ENCODE results near the gene CACNA1C. TPM values are rescaled to one million over a fixed set of nuclear protein-coding genes. Genes with fewer than 3 reads are reported as not detected.

Gene CACNA1C
- polyA plus RNA-seq, 2 donors = 2.1 to 2.5 TPM

DNA sequence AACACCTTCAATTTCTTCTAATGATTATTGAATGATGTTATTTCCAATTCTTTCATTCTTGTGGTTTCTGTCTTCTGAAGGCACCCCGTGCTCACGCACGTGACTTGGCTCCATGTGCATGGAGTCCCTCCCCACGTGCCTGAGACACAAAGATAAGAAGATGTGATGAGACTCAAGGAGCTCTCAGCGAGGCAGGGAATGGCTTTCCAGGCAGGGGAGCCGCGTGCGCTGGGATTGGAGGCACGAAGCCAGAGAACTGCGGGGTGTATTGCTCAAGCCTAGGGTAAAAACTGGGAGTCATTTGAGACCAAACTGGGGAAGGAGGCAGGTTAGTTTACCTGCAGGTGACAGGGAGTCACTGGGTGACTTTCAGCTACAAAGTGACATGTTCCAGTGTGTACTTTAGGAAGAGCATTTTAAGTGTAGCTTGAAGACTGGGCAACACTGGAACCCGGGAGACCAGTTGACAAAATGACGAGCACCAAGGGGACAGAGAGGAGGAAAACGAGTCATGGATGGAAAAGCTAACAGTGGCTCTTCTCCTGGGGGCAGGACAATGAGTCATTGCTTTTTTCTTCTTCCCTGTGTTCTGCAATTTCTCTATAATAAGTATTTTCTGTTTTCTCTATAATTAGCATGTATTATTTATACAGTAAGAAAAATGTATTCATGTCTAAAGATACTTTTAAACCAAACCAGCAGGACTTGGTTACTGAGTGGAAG lies 430.3 kb downstream of the CACNA1C start:
- 69 to 73% methylated on average over 13 of the region's 13 CpGs for WGBS, 2 donors
- Histone ChIP-seq H3K4me3 (ENCODE audit: low read depth in 1 of 2, low read length in 2 of 2) (no peak overlapping the region), H3K27ac (ENCODE audit: low read depth in 2 of 2, low read length in 1 of 2) (no peak overlapping the region), H3K27me3 (ENCODE audit: control insufficient read depth in 1 of 2, insufficient read depth in 2 of 2, low read length in 2 of 2) (no peaks in the 10 kb centered on the region), H3K36me3 (ENCODE audit: control insufficient read depth in 2 of 2, insufficient read depth in 2 of 2, low read length in 1 of 2) (no peaks in the 10 kb centered on the region), H3K9me3 (ENCODE audit: control insufficient read depth in 2 of 2, insufficient read depth in 1 of 2, low read depth in 1 of 2, low read length in 1 of 2) (no peaks in the 10 kb centered on the region), H3K4me1 (ENCODE audit: control insufficient read depth in 2 of 2, insufficient read depth in 2 of 2, low read length in 1 of 2) (peaks cover 0 to 4% of the 10 kb centered on the region in 2 donors)

DNA sequence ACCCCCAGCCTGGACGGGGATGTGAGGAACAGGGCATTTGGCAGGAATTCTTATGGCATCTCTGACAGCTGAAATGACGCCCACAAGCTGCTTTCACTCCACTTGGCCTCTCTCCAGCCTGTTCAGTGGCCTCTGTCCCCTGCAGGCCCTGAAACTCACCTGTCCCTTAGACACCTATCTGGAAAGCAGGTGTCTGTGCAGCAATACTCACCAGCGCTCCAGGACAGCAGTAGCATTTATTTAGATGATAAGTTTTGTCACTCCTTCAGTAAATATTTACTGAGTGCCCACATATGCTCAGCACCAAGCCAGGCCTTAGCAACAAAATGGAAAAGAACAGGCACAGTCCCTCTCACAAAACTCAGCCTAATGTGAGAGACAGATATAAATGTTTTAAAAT lies 430.9 kb downstream of the CACNA1C start:
- Histone ChIP-seq H3K27ac (ENCODE audit: low read depth in 2 of 2, low read length in 1 of 2) (no peak overlapping the region), H3K4me3 (ENCODE audit: low read depth in 1 of 2, low read length in 2 of 2) (no peak overlapping the region), H3K27me3 (ENCODE audit: control insufficient read depth in 1 of 2, insufficient read depth in 2 of 2, low read length in 2 of 2) (no peaks in the 10 kb centered on the region), H3K36me3 (ENCODE audit: control insufficient read depth in 2 of 2, insufficient read depth in 2 of 2, low read length in 1 of 2) (no peaks in the 10 kb centered on the region), H3K9me3 (ENCODE audit: control insufficient read depth in 2 of 2, insufficient read depth in 1 of 2, low read depth in 1 of 2, low read length in 1 of 2) (no peaks in the 10 kb centered on the region), H3K4me1 (ENCODE audit: control insufficient read depth in 2 of 2, insufficient read depth in 2 of 2, low read length in 1 of 2) (peaks cover 0 to 4% of the 10 kb centered on the region in 2 donors)
- WGBS, 2 donors = 59% methylated on average over 3 of the region's 3 CpGs

DNA sequence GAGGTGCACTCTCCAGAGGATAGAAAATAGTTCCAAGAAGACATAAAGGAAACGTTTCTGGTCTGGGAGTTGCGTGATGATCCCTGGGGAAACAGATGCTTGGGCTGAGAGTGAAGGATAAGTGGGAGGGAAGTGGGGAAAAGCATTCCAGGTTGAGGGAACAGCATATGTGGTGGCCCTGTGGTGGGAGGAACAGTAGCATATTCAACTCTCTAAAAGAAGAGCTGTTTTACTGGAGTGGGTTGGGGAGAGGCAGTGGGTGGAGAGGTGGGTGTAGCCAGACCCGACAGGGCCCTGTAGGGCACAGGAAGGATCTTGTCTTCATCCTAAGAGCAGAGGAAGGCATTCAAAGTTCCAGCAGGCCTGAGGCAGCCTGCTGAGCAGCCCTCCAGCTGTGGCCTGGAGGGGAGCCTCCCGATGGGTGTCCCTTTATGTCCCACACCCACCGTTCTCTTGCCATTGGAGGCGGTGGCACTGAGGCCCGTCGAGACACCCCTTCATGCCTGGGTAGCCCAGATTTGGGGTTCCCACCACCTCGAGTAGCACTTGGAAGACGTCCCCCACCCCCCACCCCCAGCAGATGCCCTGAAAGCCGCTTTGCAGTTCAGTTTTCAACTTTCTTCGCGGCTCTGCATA lies 431.5 kb downstream of the CACNA1C start:
- Histone ChIP-seq H3K27me3 (ENCODE audit: control insufficient read depth in 1 of 2, insufficient read depth in 2 of 2, low read length in 2 of 2) (no peaks in the 10 kb centered on the region), H3K4me1 (ENCODE audit: control insufficient read depth in 2 of 2, insufficient read depth in 2 of 2, low read length in 1 of 2) (peaks cover 0 to 4% of the 10 kb centered on the region in 2 donors), H3K9me3 (ENCODE audit: control insufficient read depth in 2 of 2, insufficient read depth in 1 of 2, low read depth in 1 of 2, low read length in 1 of 2) (no peaks in the 10 kb centered on the region), H3K27ac (ENCODE audit: low read depth in 2 of 2, low read length in 1 of 2) (no peak overlapping the region), H3K4me3 (ENCODE audit: low read depth in 1 of 2, low read length in 2 of 2) (no peak overlapping the region), H3K36me3 (ENCODE audit: control insufficient read depth in 2 of 2, insufficient read depth in 2 of 2, low read length in 1 of 2) (no peaks in the 10 kb centered on the region)
- 77 to 83% methylated on average over 13 of the region's 13 CpGs for WGBS, 2 donors

DNA sequence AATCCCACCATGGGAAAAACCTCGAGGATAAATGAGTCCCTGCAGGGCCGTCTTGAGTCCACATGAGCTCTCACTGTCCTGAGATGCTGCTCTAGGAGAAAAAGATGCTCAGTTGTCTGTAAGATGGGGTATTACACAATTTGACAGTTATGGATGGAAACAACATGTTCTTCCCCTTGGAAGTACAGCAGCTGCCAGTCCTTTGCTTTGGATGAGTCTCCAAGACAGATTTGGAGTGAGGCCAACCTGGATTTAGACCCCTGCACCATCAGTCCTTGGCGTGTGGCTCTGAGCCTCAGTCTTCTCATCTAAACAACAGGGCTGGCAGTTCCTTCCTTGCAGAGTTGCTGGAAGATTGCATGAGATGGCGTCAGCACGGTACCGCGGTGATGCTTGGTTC lies 432.9 kb downstream of the CACNA1C start:
- no peaks in the 10 kb centered on the region for H3K9me3 ChIP-seq (ENCODE audit: control insufficient read depth in 2 of 2, insufficient read depth in 1 of 2, low read depth in 1 of 2, low read length in 1 of 2)
- 67 to 76% methylated on average over 7 of the region's 7 CpGs for WGBS, 2 donors
- no peak overlapping the region for H3K4me3 ChIP-seq (ENCODE audit: low read depth in 1 of 2, low read length in 2 of 2)
- no peaks in the 10 kb centered on the region for H3K27me3 ChIP-seq (ENCODE audit: control insufficient read depth in 1 of 2, insufficient read depth in 2 of 2, low read length in 2 of 2)
- H3K27ac ChIP-seq (ENCODE audit: low read depth in 2 of 2, low read length in 1 of 2) = no peak overlapping the region
- H3K4me1 ChIP-seq (ENCODE audit: control insufficient read depth in 2 of 2, insufficient read depth in 2 of 2, low read length in 1 of 2) = peaks cover 0 to 4% of the 10 kb centered on the region in 2 donors
- no peaks in the 10 kb centered on the region for H3K36me3 ChIP-seq (ENCODE audit: control insufficient read depth in 2 of 2, insufficient read depth in 2 of 2, low read length in 1 of 2)

DNA sequence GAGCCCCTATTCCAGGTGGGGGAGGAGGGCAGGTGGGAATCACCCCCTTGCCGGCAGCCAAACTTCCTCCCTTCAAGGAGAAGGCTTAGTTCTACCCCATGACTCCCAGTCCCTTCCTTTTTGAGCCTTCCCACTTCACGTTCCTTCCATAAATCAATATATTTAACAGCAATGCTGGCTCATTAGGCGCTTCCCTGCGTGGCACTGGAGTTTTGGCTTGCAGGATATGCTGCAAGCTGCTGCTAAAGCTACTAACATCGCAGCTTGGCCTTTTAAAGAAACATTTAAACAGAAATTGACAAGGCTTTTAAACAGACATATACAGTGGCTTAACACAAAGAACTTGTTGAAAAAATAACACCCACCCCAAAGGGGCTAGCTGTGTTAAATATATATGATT lies 434.0 kb downstream of the CACNA1C start:
- H3K27me3 ChIP-seq (ENCODE audit: control insufficient read depth in 1 of 2, insufficient read depth in 2 of 2, low read length in 2 of 2) = no peaks in the 10 kb centered on the region
- H3K4me3 ChIP-seq (ENCODE audit: low read depth in 1 of 2, low read length in 2 of 2) = no peak overlapping the region
- no peaks in the 10 kb centered on the region for H3K36me3 ChIP-seq (ENCODE audit: control insufficient read depth in 2 of 2, insufficient read depth in 2 of 2, low read length in 1 of 2)
- no peaks in the 10 kb centered on the region for H3K9me3 ChIP-seq (ENCODE audit: control insufficient read depth in 2 of 2, insufficient read depth in 1 of 2, low read depth in 1 of 2, low read length in 1 of 2)
- no peak overlapping the region for H3K27ac ChIP-seq (ENCODE audit: low read depth in 2 of 2, low read length in 1 of 2)
- peaks cover 0 to 4% of the 10 kb centered on the region in 2 donors for H3K4me1 ChIP-seq (ENCODE audit: control insufficient read depth in 2 of 2, insufficient read depth in 2 of 2, low read length in 1 of 2)
- 62 to 78% methylated on average over 5 of the region's 5 CpGs for WGBS, 2 donors

DNA sequence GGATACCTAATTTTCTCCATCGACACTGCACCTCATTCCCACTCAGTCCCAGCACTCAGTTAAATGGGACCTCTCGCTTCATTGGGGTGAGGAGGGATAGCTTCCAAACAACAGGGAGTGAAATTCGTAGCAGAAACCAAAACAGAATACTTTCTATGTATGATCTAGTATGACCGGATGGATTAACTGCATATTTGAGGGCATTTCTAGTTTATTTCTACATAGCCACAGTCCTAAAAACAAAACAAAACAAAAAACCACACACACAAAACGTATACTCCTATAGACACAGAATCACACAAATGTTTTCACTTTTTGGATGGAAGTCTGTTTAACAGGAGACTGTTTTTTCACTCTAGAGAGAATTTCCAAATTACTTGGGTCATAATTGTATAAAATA lies 434.5 kb downstream of the CACNA1C start:
- H3K27ac ChIP-seq (ENCODE audit: low read depth in 2 of 2, low read length in 1 of 2) = no peak overlapping the region
- H3K4me3 ChIP-seq (ENCODE audit: low read depth in 1 of 2, low read length in 2 of 2) = no peak overlapping the region
- no peaks in the 10 kb centered on the region for H3K9me3 ChIP-seq (ENCODE audit: control insufficient read depth in 2 of 2, insufficient read depth in 1 of 2, low read depth in 1 of 2, low read length in 1 of 2)
- WGBS, 2 donors = 65 to 71% methylated on average over 5 of the region's 5 CpGs
- peaks cover 0 to 4% of the 10 kb centered on the region in 2 donors for H3K4me1 ChIP-seq (ENCODE audit: control insufficient read depth in 2 of 2, insufficient read depth in 2 of 2, low read length in 1 of 2)
- no peaks in the 10 kb centered on the region for H3K27me3 ChIP-seq (ENCODE audit: control insufficient read depth in 1 of 2, insufficient read depth in 2 of 2, low read length in 2 of 2)
- no peaks in the 10 kb centered on the region for H3K36me3 ChIP-seq (ENCODE audit: control insufficient read depth in 2 of 2, insufficient read depth in 2 of 2, low read length in 1 of 2)

DNA sequence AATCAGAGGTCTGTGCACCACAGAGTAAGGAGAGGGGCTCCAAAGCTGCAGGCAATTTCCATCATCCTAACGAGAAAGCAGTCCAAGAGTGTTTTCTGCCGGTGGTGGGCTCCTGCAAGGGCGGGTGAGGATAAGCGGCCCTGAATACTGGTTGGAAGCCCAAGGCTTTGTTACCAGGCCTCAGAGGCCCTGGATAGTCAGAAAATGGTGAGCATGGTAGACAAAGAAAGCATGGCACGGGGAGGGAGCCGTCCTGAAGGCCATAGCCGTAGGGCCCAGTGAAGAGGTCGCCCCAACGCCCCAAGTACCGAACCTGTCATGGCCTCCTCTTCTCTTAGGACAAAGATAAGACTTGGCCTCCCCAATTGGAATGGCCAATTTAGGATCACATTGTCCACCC lies 435.3 kb downstream of the CACNA1C start:
- no peaks in the 10 kb centered on the region for H3K9me3 ChIP-seq (ENCODE audit: control insufficient read depth in 2 of 2, insufficient read depth in 1 of 2, low read depth in 1 of 2, low read length in 1 of 2)
- H3K36me3 ChIP-seq (ENCODE audit: control insufficient read depth in 2 of 2, insufficient read depth in 2 of 2, low read length in 1 of 2) = no peaks in the 10 kb centered on the region
- whole genome bisulfite sequencing, 2 donors = 94 to 95% methylated on average over 10 of the region's 10 CpGs

DNA sequence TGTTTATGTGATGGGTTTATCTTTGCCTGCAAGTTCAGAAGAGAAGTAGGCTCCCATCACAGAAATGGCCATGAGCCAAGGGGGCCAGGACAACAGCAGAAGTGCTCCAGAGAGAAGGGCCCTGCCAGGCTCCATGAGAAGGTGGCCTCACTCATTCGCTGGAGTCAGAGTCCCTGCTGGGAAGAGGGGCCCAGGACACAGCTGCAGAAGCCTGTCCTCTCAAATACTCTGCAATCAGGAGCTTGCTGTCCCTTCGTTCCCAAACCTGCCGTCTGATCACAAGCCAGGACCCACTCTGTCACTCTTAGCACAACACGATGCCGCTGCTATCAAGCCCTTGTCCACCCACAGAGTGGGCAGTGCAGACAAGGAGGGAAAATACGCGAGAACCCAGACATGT lies 435.8 kb downstream of the CACNA1C start:
- no peak overlapping the region for H3K4me3 ChIP-seq (ENCODE audit: low read depth in 1 of 2, low read length in 2 of 2)
- H3K27me3 ChIP-seq (ENCODE audit: control insufficient read depth in 1 of 2, insufficient read depth in 2 of 2, low read length in 2 of 2) = no peaks in the 10 kb centered on the region
- H3K4me1 ChIP-seq (ENCODE audit: control insufficient read depth in 2 of 2, insufficient read depth in 2 of 2, low read length in 1 of 2) = peaks cover 3 to 4% of the 10 kb centered on the region in 2 donors
- 90% methylated on average over 7 of the region's 7 CpGs for WGBS, 2 donors
- H3K9me3 ChIP-seq (ENCODE audit: control insufficient read depth in 2 of 2, insufficient read depth in 1 of 2, low read depth in 1 of 2, low read length in 1 of 2) = no peaks in the 10 kb centered on the region
- no peaks in the 10 kb centered on the region for H3K36me3 ChIP-seq (ENCODE audit: control insufficient read depth in 2 of 2, insufficient read depth in 2 of 2, low read length in 1 of 2)
- no peak overlapping the region for H3K27ac ChIP-seq (ENCODE audit: low read depth in 2 of 2, low read length in 1 of 2)

More for the DNA sequence above, 435.3 kb downstream of the CACNA1C start:
- H3K4me3 ChIP-seq (ENCODE audit: low read depth in 1 of 2, low read length in 2 of 2) = no peak overlapping the region
- no peaks in the 10 kb centered on the region for H3K27me3 ChIP-seq (ENCODE audit: control insufficient read depth in 1 of 2, insufficient read depth in 2 of 2, low read length in 2 of 2)
- no peak overlapping the region for H3K27ac ChIP-seq (ENCODE audit: low read depth in 2 of 2, low read length in 1 of 2)
- peaks cover 2 to 4% of the 10 kb centered on the region in 2 donors for H3K4me1 ChIP-seq (ENCODE audit: control insufficient read depth in 2 of 2, insufficient read depth in 2 of 2, low read length in 1 of 2)

DNA sequence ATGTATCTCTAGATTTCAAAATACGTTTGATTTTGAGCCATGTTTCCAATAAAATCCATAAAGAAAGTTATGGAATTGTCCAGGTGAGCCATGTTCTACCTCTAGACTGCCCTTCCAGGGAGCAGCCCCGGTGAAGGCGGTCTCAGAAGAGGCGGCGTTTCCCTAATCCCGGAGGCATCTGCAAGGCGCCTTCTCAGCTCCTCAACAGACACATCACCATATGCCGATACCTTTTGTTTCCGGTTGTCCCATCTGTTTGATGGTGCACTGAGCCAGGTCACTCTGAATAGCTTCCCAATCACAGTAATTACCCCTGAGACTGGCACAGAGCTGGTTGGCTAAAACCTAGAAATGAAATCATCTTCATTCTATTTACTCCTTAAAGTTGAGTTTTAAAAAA lies 436.5 kb downstream of the CACNA1C start:
- no peak overlapping the region for H3K27ac ChIP-seq (ENCODE audit: low read depth in 2 of 2, low read length in 1 of 2)
- H3K4me3 ChIP-seq (ENCODE audit: low read depth in 1 of 2, low read length in 2 of 2) = no peak overlapping the region
- H3K27me3 ChIP-seq (ENCODE audit: control insufficient read depth in 1 of 2, insufficient read depth in 2 of 2, low read length in 2 of 2) = no peaks in the 10 kb centered on the region
- no peaks in the 10 kb centered on the region for H3K36me3 ChIP-seq (ENCODE audit: control insufficient read depth in 2 of 2, insufficient read depth in 2 of 2, low read length in 1 of 2)
- 79 to 82% methylated on average over 9 of the region's 9 CpGs for WGBS, 2 donors
- peaks cover 3 to 4% of the 10 kb centered on the region in 2 donors for H3K4me1 ChIP-seq (ENCODE audit: control insufficient read depth in 2 of 2, insufficient read depth in 2 of 2, low read length in 1 of 2)
- H3K9me3 ChIP-seq (ENCODE audit: control insufficient read depth in 2 of 2, insufficient read depth in 1 of 2, low read depth in 1 of 2, low read length in 1 of 2) = no peaks in the 10 kb centered on the region

DNA sequence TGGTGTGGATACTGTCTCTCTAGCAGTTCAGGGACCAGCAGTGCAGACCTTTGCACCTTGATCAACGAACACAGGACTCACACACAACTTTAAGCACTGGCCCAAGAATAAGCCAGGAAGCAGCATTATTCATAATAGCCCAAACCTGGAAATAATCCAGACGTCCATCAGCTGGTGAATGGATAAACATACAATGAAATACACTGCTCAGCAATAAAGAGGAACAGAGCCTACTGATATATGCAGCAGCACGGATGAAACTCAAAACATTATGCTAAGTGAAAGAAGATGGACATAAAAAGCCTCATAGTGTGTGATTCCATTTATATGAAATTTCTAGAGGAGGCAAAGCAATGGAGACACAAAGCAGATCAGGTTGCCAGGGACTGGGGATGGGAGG lies 438.0 kb downstream of the CACNA1C start:
- Histone ChIP-seq H3K9me3 (ENCODE audit: control insufficient read depth in 2 of 2, insufficient read depth in 1 of 2, low read depth in 1 of 2, low read length in 1 of 2) (no peaks in the 10 kb centered on the region), H3K36me3 (ENCODE audit: control insufficient read depth in 2 of 2, insufficient read depth in 2 of 2, low read length in 1 of 2) (no peaks in the 10 kb centered on the region), H3K27me3 (ENCODE audit: control insufficient read depth in 1 of 2, insufficient read depth in 2 of 2, low read length in 2 of 2) (no peaks in the 10 kb centered on the region), H3K4me3 (ENCODE audit: low read depth in 1 of 2, low read length in 2 of 2) (no peak overlapping the region), H3K27ac (ENCODE audit: low read depth in 2 of 2, low read length in 1 of 2) (no peak overlapping the region), H3K4me1 (ENCODE audit: control insufficient read depth in 2 of 2, insufficient read depth in 2 of 2, low read length in 1 of 2) (peaks cover 3% of the 10 kb centered on the region in 2 donors)
- 28 to 39% methylated on average over 3 of the region's 3 CpGs for WGBS, 2 donors

All from esophagus (tissue), 2 donors.